ENCODE measurements around the gene RASL10B. TPM values are rescaled to one million over a fixed set of nuclear protein-coding genes. Genes with fewer than 3 reads are reported as not detected.
"Not testable (repeated sequence)": the region's sequence is repeated elsewhere in the genome, so short reads cannot be mapped to it uniquely, and the experiment has no call there.

RASL10B gene
- total RNA-seq, 4 donors from 2014 or later: 0.94 to 14.5 (median 3.5) TPM

DNA sequence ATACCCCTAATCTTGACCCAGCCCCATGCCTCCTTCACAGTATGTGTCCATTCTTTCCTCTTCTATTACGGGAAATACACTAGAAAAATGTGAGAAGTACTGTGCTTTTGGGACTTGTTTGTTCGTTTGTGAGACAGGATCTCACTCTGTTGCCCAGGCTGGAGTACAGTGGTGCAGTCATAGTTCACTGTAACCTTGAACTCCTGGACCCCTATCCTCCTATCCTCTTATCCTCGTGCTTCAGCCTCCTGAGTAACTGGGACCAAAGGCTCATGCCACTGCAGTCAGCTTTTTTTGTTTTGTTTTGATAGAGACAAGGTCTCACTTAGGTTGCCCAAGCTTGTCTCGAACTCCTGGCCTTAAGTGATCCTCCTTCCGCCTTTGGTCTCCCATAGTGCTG, 29.9 kb upstream of the RASL10B start:
- 88 to 92% methylated on average over 5 of the region's 5 CpGs for WGBS, 2 donors
- intact Hi-C loops (cut with DNase I): no loop called here
- no peaks in the 10 kb centered on the region for H3K27me3 ChIP-seq
- H3K9me3 ChIP-seq: no peaks in the 10 kb centered on the region
- no peak for TF ChIP-seq POLR2A (IDR thresholded peaks at IDR 0.05)
- TF ChIP-seq, protein P1, sequence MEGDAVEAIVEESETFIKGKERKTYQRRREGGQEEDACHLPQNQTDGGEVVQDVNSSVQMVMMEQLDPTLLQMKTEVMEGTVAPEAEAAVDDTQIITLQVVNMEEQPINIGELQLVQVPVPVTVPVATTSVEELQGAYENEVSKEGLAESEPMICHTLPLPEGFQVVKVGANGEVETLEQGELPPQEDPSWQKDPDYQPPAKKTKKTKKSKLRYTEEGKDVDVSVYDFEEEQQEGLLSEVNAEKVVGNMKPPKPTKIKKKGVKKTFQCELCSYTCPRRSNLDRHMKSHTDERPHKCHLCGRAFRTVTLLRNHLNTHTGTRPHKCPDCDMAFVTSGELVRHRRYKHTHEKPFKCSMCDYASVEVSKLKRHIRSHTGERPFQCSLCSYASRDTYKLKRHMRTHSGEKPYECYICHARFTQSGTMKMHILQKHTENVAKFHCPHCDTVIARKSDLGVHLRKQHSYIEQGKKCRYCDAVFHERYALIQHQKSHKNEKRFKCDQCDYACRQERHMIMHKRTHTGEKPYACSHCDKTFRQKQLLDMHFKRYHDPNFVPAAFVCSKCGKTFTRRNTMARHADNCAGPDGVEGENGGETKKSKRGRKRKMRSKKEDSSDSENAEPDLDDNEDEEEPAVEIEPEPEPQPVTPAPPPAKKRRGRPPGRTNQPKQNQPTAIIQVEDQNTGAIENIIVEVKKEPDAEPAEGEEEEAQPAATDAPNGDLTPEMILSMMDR (IDR thresholded peaks at IDR 0.05): no peak
- H3K4me1 ChIP-seq: no peaks in the 10 kb centered on the region
- no peak overlapping the region for H3K4me3 ChIP-seq (replicated peaks in 1 of 3)
- no peak for DNase-seq
- no peak overlapping the region for H3K27ac ChIP-seq
- no peaks in the 10 kb centered on the region for H3K36me3 ChIP-seq

DNA sequence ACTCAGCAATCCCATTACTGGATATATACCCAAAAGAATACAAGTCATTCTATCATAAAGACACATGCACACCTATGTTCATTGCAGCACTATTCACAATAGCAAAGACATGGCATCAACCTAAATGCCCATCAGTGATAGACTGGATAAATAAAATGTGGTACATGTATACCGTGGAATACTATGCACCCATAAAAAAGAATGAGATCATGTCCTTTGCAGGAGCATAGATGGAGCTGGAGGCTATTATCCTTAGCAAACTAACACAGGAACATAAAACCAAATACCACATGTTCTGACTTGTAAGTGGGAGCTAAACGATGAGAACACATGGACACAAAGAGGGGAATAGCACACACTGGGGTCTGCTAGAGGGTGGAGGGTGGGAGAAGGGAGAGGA, 28.1 kb upstream of the RASL10B start:
- DNase-seq; H3K4me3 ChIP-seq (replicated peaks in 1 of 3); intact Hi-C loops (cut with DNase I); H3K36me3 ChIP-seq; H3K4me1 ChIP-seq; H3K27me3 ChIP-seq; H3K9me3 ChIP-seq; H3K27ac ChIP-seq: not testable (repeated sequence)
- WGBS, 2 donors: 97 to 98% methylated on average over 2 of the region's 2 CpGs

- intact Hi-C loops (cut with DNase I): no loop called here
- DNase-seq: no peak
These were observed 26.2 kb upstream of the RASL10B start for GRCh38 chr17:35705230-35705629.

GRCh38 chr17:35705705-35706104, 25.7 kb upstream of the RASL10B start:
- H3K27ac ChIP-seq: no peak overlapping the region

More at GRCh38 chr17:35705230-35705629, 26.2 kb upstream of the RASL10B start:
- Histone ChIP-seq H3K4me1 (no peaks in the 10 kb centered on the region), H3K36me3 (peaks cover 0 to 11% of the 10 kb centered on the region in 2 donors), H3K27me3 (no peaks in the 10 kb centered on the region), H3K9me3 (no peaks in the 10 kb centered on the region), H3K4me3 (replicated peaks in 1 of 3) (no peak overlapping the region), H3K27ac (no peak overlapping the region)
- no peak for TF ChIP-seq POLR2A (IDR thresholded peaks at IDR 0.05)
- TF ChIP-seq, protein P1 (IDR thresholded peaks at IDR 0.05): no peak
- 95 to 100% methylated on average over 1 of the region's 1 CpG for WGBS, 2 donors

DNA sequence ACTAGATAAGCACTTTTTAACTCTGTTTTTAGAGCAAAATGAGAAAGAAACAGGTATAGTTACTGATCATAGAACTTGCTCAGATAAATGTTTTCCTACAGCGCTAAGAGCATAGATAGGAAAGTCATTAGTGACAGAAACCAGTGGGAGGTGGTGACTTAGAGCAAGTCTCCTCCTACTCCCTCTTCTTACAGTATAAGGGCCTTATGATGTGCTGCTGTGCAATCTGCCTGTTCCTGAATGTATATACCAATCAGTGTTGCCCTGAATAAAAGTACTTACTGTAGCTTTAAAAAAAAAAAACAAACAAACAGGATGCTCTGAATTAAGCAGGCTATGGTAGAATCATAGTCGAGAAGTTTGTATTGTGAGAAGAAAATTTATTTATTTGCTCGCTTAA, 23.3 kb upstream of the RASL10B start:
- intact Hi-C loops (cut with DNase I): no loop called here
- no peaks in the 10 kb centered on the region for H3K27me3 ChIP-seq
- no peak overlapping the region for H3K27ac ChIP-seq
- no peak overlapping the region for H3K4me3 ChIP-seq (replicated peaks in 1 of 3)
- no peaks in the 10 kb centered on the region for H3K9me3 ChIP-seq
- WGBS, 2 donors: 81 to 85% methylated on average over 3 of the region's 3 CpGs
- peaks cover 0 to 20% of the 10 kb centered on the region in 2 donors for H3K36me3 ChIP-seq
- no peak for DNase-seq
- H3K4me1 ChIP-seq: peaks cover 0 to 1% of the 10 kb centered on the region in 2 donors
- TF ChIP-seq, protein P1 (IDR thresholded peaks at IDR 0.05): no peak
- no peak for TF ChIP-seq POLR2A (IDR thresholded peaks at IDR 0.05)

More at GRCh38 chr17:35705705-35706104, 25.7 kb upstream of the RASL10B start:
- no peak for DNase-seq
- TF ChIP-seq, protein P1 (IDR thresholded peaks at IDR 0.05): no peak
- no peak for TF ChIP-seq POLR2A (IDR thresholded peaks at IDR 0.05)
- Histone ChIP-seq H3K36me3 (peaks cover 0 to 16% of the 10 kb centered on the region in 2 donors), H3K27me3 (no peaks in the 10 kb centered on the region), H3K4me3 (replicated peaks in 1 of 3) (no peak overlapping the region), H3K9me3 (no peaks in the 10 kb centered on the region), H3K4me1 (no peaks in the 10 kb centered on the region)
- intact Hi-C loops (cut with DNase I): no loop called here
- 75 to 83% methylated on average over 5 of the region's 5 CpGs for WGBS, 2 donors

DNA sequence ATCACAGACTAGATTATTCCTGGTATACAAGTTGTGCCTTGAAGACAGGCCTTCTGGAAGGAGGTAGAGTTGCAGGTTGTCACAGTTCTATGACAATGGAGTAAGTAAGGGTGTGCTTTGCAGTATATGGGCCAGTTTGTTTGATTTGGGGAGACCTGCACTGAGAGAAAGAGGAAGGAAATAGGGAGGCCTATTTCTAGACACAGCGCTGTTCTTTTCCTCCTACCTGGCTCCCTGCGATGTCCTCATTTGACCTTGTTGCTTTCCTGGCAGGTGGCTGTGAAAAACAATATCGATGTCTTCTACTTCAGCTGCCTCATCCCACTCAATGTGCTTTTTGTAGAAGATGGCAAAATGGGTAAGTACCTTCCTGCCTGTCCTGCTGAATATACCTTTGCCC, 22.5 kb upstream of the RASL10B start:
- 71 to 85% methylated on average over 3 of the region's 3 CpGs for WGBS, 2 donors

More for the DNA sequence above, 22.5 kb upstream of the RASL10B start:
- peaks cover 2 to 5% of the 10 kb centered on the region in 2 donors for H3K4me1 ChIP-seq
- no peak overlapping the region for H3K4me3 ChIP-seq (replicated peaks in 1 of 3)
- intact Hi-C loops (cut with DNase I): no loop called here
- DNase-seq: no peak
- no peak overlapping the region for H3K27ac ChIP-seq
- TF ChIP-seq, protein P1 (IDR thresholded peaks at IDR 0.05): no peak
- TF ChIP-seq POLR2A (IDR thresholded peaks at IDR 0.05): no peak
- H3K9me3 ChIP-seq: no peaks in the 10 kb centered on the region
- H3K36me3 ChIP-seq: peaks cover 0 to 20% of the 10 kb centered on the region in 2 donors
- H3K27me3 ChIP-seq: no peaks in the 10 kb centered on the region

Data from thyroid gland (tissue), 4 donors.